Measurements from ENCODE around the gene MUC15. TPM values are rescaled to one million over a fixed set of nuclear protein-coding genes. Genes with fewer than 3 reads are reported as not detected.

Gene MUC15
- total RNA-seq, 2 experiments from 2014 or later = not detected

- no peak overlapping the region for H3K27ac Mint-ChIP-seq
- no peaks in the 10 kb centered on the region for H3K36me3 Mint-ChIP-seq
- H3K4me1 Mint-ChIP-seq = no peaks in the 10 kb centered on the region
- ATAC-seq (ENCODE audit: low read depth) (no peak), DNase-seq (no peak)
- no peaks in the 10 kb centered on the region for H3K27me3 Mint-ChIP-seq
- H3K9me3 Mint-ChIP-seq = peaks cover 10% of the 10 kb centered on the region
- H3K4me3 Mint-ChIP-seq = no peak overlapping the region
- POLR2A ChIA-PET = no interaction called here
Observed at GRCh38 chr11:26593691-26594090, 21.6 kb upstream of the MUC15 start.

- H3K4me3 Mint-ChIP-seq = no peak overlapping the region
- H3K4me1 Mint-ChIP-seq = no peaks in the 10 kb centered on the region
- DNase-seq (no peak), ATAC-seq (ENCODE audit: low read depth) (no peak)
- H3K27ac Mint-ChIP-seq = no peak overlapping the region
- POLR2A ChIA-PET = no interaction called here
- no peaks in the 10 kb centered on the region for H3K36me3 Mint-ChIP-seq
- H3K9me3 Mint-ChIP-seq = peaks cover 8% of the 10 kb centered on the region
- no peaks in the 10 kb centered on the region for H3K27me3 Mint-ChIP-seq
Observed at GRCh38 chr11:26587073-26587472, 15.0 kb upstream of the MUC15 start.

- Mint-ChIP-seq H3K27ac (no peak overlapping the region), H3K4me3 (no peak overlapping the region), H3K4me1 (no peaks in the 10 kb centered on the region), H3K27me3 (no peaks in the 10 kb centered on the region), H3K36me3 (no peaks in the 10 kb centered on the region), H3K9me3 (peaks cover 5% of the 10 kb centered on the region)
- DNase-seq (no peak), ATAC-seq (ENCODE audit: low read depth) (no peak)
- POLR2A ChIA-PET = no interaction called here
Observed at GRCh38 chr11:26584818-26585217, 12.8 kb upstream of the MUC15 start.

GRCh38 chr11:26583550-26583949 is 11.5 kb upstream of the MUC15 start:
- H3K4me3 Mint-ChIP-seq = no peak overlapping the region
- DNase-seq = no peak

GRCh38 chr11:26580929-26581328 is 8.9 kb upstream of the MUC15 start:
- no peak overlapping the region for H3K27ac Mint-ChIP-seq
- no peak overlapping the region for H3K4me3 Mint-ChIP-seq
- no peak for ATAC-seq (ENCODE audit: low read depth)
- DNase-seq = no peak
- no peaks in the 10 kb centered on the region for H3K4me1 Mint-ChIP-seq
- POLR2A ChIA-PET = no interaction called here
- H3K36me3 Mint-ChIP-seq = no peaks in the 10 kb centered on the region
- H3K27me3 Mint-ChIP-seq = no peaks in the 10 kb centered on the region
- H3K9me3 Mint-ChIP-seq = no peaks in the 10 kb centered on the region

More at GRCh38 chr11:26583550-26583949, 11.5 kb upstream of the MUC15 start:
- Mint-ChIP-seq H3K4me1 (no peaks in the 10 kb centered on the region), H3K9me3 (no peaks in the 10 kb centered on the region), H3K36me3 (no peaks in the 10 kb centered on the region), H3K27ac (no peak overlapping the region), H3K27me3 (no peaks in the 10 kb centered on the region)
- POLR2A ChIA-PET = no interaction called here
- ATAC-seq (ENCODE audit: low read depth) = no peak

GRCh38 chr11:26579683-26580082 is 7.6 kb upstream of the MUC15 start:
- no peak for ATAC-seq (ENCODE audit: low read depth)
- no peaks in the 10 kb centered on the region for H3K9me3 Mint-ChIP-seq
- H3K4me3 Mint-ChIP-seq = no peak overlapping the region
- no peaks in the 10 kb centered on the region for H3K4me1 Mint-ChIP-seq
- POLR2A ChIA-PET = no interaction called here
- H3K27ac Mint-ChIP-seq = no peak overlapping the region
- no peak for DNase-seq
- no peaks in the 10 kb centered on the region for H3K36me3 Mint-ChIP-seq
- no peaks in the 10 kb centered on the region for H3K27me3 Mint-ChIP-seq

GRCh38 chr11:26578998-26579661 is 7.1 kb upstream of the MUC15 start:
- H3K4me1 Mint-ChIP-seq = no peaks in the 10 kb centered on the region
- no peak overlapping the region for H3K27ac Mint-ChIP-seq
- H3K4me3 Mint-ChIP-seq = no peak overlapping the region
- H3K27me3 Mint-ChIP-seq = no peaks in the 10 kb centered on the region
- POLR2A ChIA-PET = no interaction called here
- no peak for ATAC-seq (ENCODE audit: low read depth)
- no peaks in the 10 kb centered on the region for H3K36me3 Mint-ChIP-seq
- no peak for DNase-seq
- no peaks in the 10 kb centered on the region for H3K9me3 Mint-ChIP-seq

- ATAC-seq (ENCODE audit: low read depth) (no peak), DNase-seq (no peak)
- Mint-ChIP-seq H3K27me3 (no peaks in the 10 kb centered on the region), H3K9me3 (no peaks in the 10 kb centered on the region), H3K4me3 (no peak overlapping the region), H3K36me3 (no peaks in the 10 kb centered on the region), H3K4me1 (no peaks in the 10 kb centered on the region), H3K27ac (no peak overlapping the region)
- POLR2A ChIA-PET = no interaction called here
Observed at GRCh38 chr11:26575946-26576345, 3.9 kb upstream of the MUC15 start.

- H3K27ac Mint-ChIP-seq = no peak overlapping the region
- H3K36me3 Mint-ChIP-seq = no peaks in the 10 kb centered on the region
- ATAC-seq (ENCODE audit: low read depth) = no peak
- POLR2A ChIA-PET = no interaction called here
- H3K27me3 Mint-ChIP-seq = no peaks in the 10 kb centered on the region
- no peaks in the 10 kb centered on the region for H3K9me3 Mint-ChIP-seq
- no peak for DNase-seq
- H3K4me1 Mint-ChIP-seq = no peaks in the 10 kb centered on the region
- H3K4me3 Mint-ChIP-seq = no peak overlapping the region
Observed at GRCh38 chr11:26573896-26574295, 1.8 kb upstream of the MUC15 start.

- ATAC-seq (ENCODE audit: low read depth) (no peak), DNase-seq (no peak)
- Mint-ChIP-seq H3K36me3 (no peaks in the 10 kb centered on the region), H3K27me3 (no peaks in the 10 kb centered on the region), H3K4me3 (no peak overlapping the region), H3K4me1 (no peaks in the 10 kb centered on the region), H3K9me3 (no peaks in the 10 kb centered on the region), H3K27ac (no peak overlapping the region)
- POLR2A ChIA-PET = no interaction called here
Observed at GRCh38 chr11:26572770-26573402, 823 bp upstream of the MUC15 start.

- POLR2A ChIA-PET = no interaction called here
- no peaks in the 10 kb centered on the region for H3K9me3 Mint-ChIP-seq
- DNase-seq (no peak), ATAC-seq (ENCODE audit: low read depth) (no peak)
- no peak overlapping the region for H3K4me3 Mint-ChIP-seq
- no peaks in the 10 kb centered on the region for H3K36me3 Mint-ChIP-seq
- H3K27ac Mint-ChIP-seq = no peak overlapping the region
- no peaks in the 10 kb centered on the region for H3K4me1 Mint-ChIP-seq
- H3K27me3 Mint-ChIP-seq = no peaks in the 10 kb centered on the region
Observed at GRCh38 chr11:26569646-26570045, 2.4 kb downstream of the MUC15 start.

- DNase-seq (no peak), ATAC-seq (ENCODE audit: low read depth) (no peak)
- Mint-ChIP-seq H3K9me3 (no peaks in the 10 kb centered on the region), H3K4me1 (no peaks in the 10 kb centered on the region), H3K4me3 (no peak overlapping the region), H3K36me3 (no peaks in the 10 kb centered on the region), H3K27me3 (no peaks in the 10 kb centered on the region), H3K27ac (no peak overlapping the region)
- POLR2A ChIA-PET = no interaction called here
Observed at GRCh38 chr11:26558190-26558589, 13.9 kb downstream of the MUC15 start.

- no peaks in the 10 kb centered on the region for H3K27me3 Mint-ChIP-seq
- POLR2A ChIA-PET = no interaction called here
Observed at GRCh38 chr11:26557666-26558065, 14.4 kb downstream of the MUC15 start.

GRCh38 chr11:26556582-26556981 is 15.5 kb downstream of the MUC15 start:
- no peaks in the 10 kb centered on the region for H3K36me3 Mint-ChIP-seq
- POLR2A ChIA-PET = no interaction called here
- H3K4me1 Mint-ChIP-seq = no peaks in the 10 kb centered on the region
- H3K27ac Mint-ChIP-seq = no peak overlapping the region
- no peaks in the 10 kb centered on the region for H3K9me3 Mint-ChIP-seq
- DNase-seq (no peak), ATAC-seq (ENCODE audit: low read depth) (no peak)
- H3K27me3 Mint-ChIP-seq = no peaks in the 10 kb centered on the region
- no peak overlapping the region for H3K4me3 Mint-ChIP-seq

More at GRCh38 chr11:26557666-26558065, 14.4 kb downstream of the MUC15 start:
- Mint-ChIP-seq H3K27ac (no peak overlapping the region), H3K36me3 (no peaks in the 10 kb centered on the region), H3K9me3 (no peaks in the 10 kb centered on the region), H3K4me1 (no peaks in the 10 kb centered on the region), H3K4me3 (no peak overlapping the region)
- DNase-seq (no peak), ATAC-seq (ENCODE audit: low read depth) (no peak)

Data from activated naive CD8-positive, alpha-beta T cell treated with anti-CD3 and anti-CD28 coated beads, Interleukin-2, amount 10 ng/mL, durations not matched to agents 7 days and 5 days (primary cell).